AG08396 (cell line): ENCODE measurements around the gene PPP2R5E.
"Not testable (repeated sequence)": the region's sequence is repeated elsewhere in the genome, so short reads cannot be mapped to it uniquely, and the experiment has no call there.

ENCODE experiments used
- DNase-seq: peaks from one replicate; pipeline ENCODE4 v3.0.0; 2012; ENCODE audit warnings: low spot score, mixed read lengths

PPP2R5E gene

DNA sequence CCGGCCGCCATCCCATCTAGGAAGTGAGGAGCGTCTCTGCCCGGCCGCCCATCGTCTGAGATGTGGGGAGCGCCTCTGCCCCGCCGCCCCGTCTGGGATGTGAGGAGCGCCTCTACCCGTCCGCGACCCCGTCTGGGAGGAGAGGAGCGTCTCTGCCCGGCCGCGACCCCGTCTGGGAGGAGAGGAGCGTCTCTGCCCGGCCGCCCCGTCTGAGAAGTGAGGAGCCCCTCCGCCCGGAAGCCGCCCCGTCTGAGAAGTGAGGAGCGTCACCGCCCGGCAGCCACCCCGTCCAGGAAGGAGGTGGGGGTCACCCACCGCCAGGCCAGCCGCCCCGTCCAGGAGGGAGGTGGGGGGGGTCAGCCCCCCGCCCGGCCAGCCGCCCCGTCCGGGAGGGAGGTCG, 20.7 kb downstream of the PPP2R5E start:
- DNase-seq, result not testable (repeated sequence)

DNA sequence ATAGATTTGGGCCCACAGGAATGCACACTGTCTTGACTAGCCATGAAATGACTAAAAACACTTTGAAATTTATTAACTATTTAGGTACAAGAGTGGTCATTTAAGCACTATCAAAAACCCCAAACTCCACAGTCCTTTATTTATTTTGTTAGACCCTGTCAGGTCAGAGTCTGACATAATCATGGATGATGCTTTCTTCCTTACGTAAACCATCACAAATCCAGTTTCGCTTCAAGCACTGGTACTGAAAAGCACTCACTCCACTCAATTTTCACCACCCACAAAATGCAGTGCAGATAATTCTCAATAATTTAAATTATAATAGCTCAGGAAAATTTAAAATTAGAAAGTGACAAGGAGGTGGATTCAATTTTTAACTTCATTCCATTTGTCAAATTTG, 25.8 kb downstream of the PPP2R5E start:
- no peak for DNase-seq

DNA sequence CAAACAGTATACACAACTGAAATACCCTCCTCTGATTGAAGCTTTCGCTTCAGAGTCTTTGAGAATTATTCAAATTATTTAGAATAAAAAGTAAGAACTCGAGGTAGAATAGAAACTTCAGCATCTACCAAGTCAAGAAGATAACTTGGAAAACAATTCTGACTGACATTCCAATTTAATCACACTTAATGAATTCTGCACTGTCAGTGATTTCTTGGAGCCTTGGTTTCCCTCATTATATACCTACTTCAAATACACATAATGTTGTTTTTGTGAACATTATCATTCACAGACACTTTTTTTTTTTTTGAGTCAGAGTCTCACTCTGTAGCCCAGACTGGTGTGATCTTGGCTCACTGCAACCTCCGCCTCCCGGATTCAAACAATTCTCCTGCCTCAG, 27.9 kb downstream of the PPP2R5E start:
- no peak for DNase-seq

DNA sequence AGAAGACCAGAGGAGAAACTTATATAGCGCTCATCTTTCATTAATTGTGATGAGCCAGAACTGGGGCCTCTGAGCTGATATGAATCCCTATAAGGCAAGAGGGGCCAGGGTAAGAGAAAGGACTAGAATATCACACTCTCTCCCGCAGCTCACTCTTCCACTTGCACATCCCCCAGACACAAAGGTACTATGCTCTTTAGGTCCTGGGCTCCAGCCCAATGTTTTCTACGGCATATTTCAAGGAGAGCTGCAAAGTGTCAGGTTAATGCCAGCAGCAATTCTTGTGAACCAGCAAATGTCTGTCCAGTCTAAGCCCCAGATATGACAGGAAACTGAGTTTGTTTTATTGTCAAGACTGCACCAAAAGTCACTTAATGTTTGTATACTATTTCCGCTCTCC, 29.4 kb downstream of the PPP2R5E start:
- DNase-seq, result no peak

DNA sequence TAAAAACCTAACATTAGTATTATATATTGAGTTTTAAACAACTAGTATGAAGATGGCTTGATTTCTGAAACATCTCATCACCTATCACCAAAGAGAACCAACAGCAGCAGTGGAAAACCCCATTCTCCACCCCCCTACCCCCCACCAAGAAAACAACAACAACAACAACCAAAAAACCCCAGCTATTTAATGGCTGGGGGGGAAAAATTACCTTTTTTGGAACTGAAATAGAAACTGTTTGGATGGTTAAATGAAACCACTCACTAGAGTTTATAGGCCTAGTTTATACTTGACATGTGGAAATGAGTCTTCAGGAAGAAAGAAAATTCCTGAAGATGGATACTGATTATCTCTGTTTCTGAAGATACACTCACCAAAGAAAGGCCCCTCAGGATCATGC, 30.3 kb downstream of the PPP2R5E start:
- DNase-seq, result no peak

DNA sequence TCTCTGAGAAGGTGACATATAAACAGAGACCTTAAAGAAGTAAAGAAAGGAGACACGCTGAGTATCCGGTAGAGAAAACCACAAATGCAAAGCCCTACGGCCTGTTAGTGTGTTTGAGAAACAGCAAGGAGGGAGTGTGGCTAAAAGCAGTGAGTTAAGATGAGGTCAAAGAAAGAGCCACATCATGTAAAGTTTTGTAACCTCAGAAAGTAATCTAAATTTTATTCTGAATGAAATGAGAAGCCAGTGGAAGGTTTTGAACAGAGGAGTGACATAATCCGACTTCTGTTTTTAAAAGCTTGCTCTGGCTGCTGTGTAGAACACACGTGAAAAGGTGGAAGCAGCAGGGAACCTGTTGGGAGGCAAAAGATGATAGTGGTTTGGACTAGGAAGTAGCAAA, 32.6 kb downstream of the PPP2R5E start:
- no peak for DNase-seq

DNA sequence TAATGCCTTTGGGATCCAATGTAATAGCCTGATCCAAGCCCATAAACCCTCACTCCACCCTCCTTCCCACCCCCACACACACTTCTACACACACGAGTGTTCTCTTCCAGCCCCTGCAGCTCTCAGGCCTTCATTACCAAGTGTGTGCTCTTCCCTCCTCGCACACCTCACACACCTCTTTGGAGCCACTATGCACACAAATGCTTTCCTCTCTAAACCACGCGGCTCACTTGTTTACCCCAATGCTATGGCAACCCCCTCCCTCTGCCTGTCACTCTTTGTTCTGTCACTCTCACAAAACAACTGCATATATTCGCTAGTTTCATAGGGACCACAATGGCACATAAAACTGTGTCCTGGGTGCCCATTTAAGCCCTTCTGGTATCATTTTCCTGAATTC, 35.1 kb downstream of the PPP2R5E start:
- DNase-seq, result no peak

DNA sequence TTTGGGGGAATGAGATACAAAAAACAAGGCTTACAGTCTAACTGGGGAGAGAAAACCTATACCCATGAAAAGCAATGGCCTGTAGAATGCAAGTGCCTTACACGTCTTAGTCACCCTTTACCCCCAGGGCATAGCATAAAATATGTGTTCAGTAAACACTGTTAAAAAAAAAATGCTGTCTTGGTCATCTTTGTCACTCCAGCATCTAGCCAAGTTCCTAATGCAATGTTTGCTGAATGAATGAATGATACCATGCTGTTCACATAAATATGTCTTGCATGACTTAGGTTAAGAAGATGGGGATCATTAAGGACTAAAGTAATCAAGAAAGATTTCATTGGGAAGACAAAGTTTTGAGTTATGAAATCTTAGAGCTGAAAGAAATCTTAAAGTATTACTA, 38.5 kb downstream of the PPP2R5E start:
- no peak for DNase-seq

DNA sequence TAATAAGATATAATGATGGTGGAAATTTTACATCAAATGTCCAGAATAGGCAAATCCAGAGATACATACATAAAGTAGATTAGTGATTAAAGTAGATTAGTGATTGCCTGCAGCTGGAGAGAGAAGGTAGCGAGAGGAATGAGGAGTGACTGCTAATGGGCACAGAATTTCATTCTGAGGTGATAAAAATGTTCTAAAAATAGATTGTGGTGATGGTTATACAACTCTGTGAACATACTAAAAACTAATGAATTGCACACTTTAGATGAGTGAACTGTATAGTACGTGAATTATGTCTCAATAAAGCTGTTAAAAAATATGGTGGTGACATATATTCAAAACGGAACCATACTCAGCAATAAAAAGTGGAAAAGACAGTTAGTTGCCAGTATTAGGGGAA, 41.7 kb downstream of the PPP2R5E start:
- no peak for DNase-seq

DNA sequence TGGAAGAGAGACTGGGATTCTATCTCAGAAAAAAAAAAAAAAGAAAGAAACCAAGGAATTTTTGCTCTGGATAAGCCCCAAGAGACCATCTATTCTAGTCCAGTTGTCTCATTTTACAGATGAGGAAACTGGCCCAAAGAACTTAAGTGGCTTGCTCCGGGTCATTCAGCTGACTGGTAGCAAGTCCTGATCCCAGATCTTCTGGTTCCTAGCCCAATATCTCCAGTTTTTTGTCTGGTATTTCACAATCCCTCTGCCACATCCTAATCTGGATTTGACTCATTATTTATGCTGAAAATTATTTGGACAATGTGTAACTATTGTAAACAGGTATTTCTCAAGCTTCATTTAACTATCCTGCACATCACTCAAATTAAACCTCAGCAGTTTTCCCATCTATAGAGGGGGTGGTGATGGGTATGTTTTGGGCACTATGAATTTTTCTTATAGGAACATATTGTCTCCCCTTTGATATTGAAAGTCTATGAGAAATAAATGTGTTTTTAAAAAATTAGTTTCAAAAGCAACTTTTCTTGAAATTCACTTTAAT, 43.4 kb downstream of the PPP2R5E start:
- DNase-seq, result peak; percentile 24

DNA sequence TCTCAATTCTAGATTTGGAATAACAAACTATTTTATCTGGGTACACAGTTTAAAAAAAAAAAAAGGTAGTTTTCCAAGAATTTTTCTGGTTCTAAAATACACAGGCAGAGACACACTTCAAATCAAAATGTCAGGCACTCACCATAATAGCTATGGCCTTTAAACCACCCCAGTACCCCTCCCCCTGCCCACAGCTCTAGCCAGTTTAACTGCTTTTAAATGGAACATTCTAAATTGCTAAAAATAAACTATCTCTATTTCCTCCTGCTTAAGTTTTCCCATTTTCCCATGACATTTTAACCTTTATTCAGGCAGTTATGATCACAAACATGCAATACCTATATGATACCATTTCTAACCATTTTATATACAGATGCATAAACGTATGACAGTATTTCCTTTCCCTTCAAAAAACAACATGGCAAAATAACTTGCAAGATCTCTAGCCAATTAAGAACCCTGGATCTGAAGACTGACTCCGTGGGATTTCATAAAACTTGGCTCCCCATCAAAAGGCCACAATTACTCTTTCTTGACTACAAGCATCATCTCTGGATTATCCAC, 46.3 kb downstream of the PPP2R5E start:
- no peak for DNase-seq

DNA sequence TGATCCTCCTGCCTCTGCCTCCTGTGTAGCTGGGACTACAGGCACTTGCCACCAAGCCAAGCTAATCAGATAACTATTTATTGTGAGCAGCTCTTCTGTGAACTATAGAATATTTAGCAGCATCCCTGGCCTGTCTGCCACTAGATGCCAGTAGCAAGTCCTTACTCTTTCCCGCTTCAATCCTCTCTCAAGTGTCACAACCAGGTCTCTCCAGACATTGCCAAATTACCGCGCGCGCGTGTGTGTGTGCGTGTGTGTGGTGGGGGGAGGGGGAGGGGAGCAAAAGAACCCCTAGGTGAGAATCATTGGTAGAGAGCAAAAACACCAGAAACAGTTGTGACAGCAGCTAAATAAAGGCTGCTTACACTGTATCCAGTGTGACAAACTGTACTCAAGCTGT, 49.9 kb downstream of the PPP2R5E start:
- no peak for DNase-seq

DNA sequence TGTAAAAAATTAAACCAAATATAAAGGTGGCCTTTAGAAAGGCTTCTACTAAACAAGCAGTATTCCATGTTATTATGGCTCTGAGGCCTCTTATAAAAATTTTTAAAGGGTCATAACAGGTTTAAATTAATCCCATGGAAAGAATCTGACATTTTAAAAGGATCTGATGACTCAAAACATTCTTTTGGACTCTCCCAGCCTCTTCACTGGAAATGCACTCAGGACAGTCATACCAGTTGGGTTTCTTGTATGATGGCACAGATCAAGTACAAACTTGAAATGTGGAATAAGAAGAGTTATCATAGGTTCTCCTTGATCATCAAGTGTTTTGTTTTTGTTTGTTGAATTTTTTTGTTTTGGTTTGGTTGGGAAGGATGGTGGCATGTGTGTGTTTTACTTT, 50.8 kb downstream of the PPP2R5E start:
- DNase-seq, result peak; percentile 36

DNA sequence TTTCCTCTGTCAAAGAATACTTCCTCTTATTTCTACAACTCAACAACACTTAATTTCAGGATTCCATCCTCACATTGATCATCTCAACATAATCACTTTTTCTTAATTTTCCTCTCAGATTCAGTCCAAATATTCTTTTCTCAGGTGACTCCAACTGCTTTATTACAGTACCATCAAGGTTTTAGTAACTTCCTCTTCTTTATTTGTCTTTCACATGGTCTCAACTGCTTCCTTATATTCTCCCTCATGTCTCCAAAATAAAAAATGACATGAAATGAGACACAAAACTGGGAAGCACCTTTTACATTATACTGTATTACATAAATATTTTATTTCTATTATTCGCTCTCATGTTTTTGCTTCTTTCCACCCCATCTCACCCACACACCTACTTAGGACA, 55.5 kb downstream of the PPP2R5E start:
- DNase-seq, result no peak

DNA sequence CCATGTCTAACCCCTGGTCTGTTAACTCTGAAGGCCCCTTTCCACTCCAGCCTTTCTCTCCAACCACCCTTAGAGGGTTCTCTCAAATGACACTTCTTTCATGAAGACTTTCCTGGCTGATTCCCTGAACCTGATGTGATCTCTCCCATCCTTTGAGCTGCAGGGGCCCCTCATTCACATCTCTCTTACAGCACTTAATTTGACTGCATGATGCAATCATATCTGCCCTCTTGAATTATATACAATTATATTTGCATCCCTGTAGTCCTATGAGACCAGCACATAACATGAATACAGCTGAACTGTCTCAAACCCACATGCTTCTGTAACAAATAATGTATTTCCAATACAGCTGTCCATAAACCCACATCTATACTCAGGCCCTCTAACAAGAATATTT, 56.4 kb downstream of the PPP2R5E start:
- DNase-seq, result no peak

DNA sequence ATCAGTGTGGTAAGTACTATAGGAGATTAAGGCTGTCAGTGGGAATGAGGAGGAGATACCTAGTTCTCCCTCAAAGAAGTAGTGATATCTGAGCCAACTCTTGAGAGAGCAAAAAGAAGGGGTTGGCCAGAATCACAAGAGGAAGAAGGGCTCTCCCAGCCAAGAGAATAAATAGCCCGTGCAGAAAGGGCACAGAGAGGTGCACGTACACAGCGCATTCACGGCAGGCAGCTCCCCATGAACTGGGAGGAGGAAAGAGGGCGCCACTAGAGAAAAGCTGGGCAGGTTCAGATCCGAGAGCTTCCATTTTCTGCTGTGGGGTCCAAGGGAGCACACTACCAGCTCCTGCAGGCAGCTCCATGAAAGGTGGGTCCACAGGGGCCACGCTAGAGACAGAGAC, 59.9 kb downstream of the PPP2R5E start:
- no peak for DNase-seq

DNA sequence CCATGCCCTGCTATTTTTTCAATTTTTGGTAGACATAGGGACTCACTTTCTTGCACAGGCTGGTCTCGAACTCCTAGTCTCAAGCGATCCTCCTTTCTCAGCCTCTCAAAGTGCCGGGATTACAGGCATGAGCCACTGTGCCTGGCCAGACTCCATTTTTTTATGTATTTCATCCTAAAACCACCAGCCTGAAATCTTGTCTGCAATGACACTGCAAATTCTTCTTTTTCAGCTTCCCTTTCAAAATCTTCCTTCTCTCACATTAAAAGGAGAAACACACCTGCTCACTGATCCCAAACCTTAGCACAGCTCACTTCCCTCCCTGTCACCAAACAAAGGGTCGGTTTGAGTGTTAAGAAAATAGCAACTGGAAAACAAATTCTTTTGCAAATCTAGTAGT, 62.6 kb downstream of the PPP2R5E start:
- no peak for DNase-seq

DNA sequence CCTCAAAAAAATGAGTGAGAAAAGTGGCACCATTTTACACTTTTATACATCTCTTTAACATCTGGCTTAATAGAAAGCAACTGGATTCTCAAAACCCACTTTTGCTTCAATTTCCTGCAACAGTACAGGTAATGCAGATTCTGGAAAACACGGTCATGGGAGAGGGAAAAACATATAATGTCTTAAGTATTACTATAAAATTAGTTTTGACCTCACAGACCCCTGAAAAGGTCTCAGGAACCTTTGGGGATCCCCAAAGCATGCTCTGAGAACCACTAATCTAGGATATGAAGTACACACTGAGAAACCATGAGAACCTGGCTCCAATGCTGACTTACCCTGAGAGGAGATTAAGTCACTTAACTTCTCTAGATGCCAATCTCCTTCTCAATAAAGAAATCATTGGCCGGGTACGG, 64.7 kb downstream of the PPP2R5E start:
- no peak for DNase-seq

DNA sequence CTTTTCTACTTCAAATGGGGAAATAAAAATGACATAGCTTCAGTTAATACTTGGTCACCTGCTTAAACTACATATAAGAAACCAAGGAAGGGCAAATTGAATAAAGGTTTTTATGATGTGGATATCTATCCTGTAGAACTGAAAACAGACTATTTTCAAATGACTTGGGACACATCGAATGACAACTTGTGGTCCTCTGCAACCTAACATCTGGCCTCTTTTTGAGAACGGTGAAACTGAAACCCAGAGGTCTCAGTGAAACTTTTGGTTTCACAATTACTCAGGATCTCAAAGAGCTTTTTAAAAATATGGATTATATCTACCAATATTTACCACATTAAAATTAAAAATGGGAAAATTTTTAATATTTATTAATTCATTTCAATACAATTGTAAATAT, 65.2 kb downstream of the PPP2R5E start:
- DNase-seq, result no peak

DNA sequence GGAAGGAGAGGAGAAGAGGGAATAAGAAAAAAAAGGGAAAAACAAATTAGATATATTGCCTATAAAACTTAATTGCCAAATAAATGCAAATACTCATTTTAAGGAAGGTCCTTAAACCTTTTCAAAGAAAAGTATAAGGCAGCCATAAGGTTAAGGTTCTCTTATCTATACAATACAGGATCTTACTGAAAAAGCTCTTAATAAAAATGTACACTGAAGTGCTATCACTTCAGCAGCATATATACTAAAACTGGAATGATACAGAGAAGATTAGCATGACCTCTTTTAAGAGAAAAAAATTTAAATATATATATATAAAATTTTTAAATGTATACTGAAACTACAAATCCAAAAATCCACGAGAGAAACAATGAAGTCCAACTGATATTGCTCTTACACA, 65.6 kb downstream of the PPP2R5E start:
- DNase-seq, result no peak

DNA sequence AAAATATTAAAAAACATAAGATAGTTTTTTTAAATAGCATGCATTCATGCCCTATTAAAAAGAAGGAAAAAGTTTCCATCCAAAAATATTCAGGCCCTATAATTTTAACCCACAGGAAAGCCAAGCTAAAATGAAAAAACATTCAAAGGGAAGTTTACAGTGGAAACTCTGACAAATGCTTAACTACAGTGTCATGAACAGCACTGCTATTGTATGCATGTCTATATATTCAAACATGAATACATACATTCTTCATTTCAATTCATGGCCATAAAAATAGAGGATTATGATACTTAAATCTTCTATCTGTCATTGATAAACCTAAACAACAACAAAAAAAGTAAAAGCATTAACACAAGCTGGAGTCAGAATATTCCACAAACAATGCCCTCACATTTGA, 67.4 kb downstream of the PPP2R5E start:
- no peak for DNase-seq

DNA sequence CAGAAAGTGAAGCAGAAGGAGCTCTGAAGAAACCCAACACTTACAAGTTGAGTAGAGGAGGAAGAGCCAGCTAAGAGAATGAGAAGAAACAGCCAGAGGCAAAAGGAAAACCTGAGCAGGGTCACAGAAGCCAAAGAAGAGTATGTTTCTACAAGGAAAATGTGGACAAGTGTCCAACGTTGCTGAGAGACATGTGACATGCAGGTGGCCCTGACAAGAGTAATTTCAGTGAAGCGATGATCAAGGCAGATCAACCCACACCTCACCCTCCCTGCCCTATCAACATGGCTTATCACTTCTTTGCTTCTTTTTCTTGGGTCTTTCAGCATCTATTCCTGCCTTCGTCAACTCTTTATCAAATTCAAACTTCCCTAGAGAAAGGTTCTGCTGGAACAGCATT, 68.3 kb downstream of the PPP2R5E start:
- no peak for DNase-seq

DNA sequence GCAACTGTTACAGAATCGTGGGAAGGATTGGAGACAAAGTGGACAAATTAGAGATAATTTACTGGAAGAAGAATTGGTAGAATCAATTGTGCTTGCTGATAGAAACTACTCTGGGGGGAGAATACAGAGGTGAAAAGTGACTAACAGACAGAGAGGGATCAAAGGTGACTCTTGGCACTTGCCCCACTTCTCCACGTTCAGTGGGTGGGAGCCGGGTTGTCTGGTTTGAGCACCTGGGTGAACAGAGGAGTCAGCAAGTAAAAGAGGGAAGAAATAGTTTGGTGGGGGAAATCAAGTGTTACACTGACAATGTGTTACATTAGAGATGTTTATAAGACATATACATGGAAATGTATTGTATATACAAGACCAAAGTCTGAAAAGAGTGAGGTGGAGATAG, 69.1 kb downstream of the PPP2R5E start:
- no peak for DNase-seq

DNA sequence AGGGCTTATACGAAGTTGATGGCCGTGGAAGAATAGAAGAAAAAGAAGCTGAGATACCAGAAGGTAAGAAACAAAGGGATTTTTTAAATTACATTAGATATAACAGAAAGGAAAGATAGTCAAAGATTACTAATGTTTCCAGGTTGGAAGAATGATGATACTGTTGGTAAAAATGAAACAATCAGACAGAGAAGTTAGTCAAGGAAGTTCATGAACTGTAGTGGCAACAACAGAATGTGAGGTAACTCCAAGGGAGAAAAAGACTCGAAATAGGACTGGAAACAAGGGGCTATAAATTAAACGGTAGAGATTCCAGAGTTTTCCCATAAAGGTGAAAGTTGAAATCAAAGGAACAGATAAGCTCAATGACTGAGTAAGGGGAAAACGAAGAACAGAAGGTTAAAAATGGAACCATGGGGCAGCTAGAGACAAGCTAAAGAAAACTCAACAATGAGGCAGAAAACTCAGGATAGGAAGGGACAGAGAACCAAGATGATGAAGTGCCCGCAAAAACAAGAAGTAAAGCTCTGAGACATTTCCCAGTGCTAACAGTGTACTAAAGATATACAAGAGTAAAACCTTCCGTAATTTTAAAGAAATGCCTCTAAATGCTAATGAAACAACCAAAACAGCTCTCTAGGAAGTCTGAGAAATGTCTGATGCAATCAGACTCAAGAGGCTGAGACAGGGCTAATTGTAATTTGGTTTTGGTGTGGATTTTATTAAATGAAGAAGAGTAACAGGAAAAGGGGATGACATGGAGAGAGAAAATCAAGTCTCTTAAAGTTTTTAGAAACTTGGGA, 70.0 kb downstream of the PPP2R5E start:
- DNase-seq, result no peak
